HCT116 (cell line): ENCODE data around the gene PEAK1. TPM values are rescaled to one million over a fixed set of nuclear protein-coding genes. Genes with fewer than 3 reads are reported as not detected.

Source experiments
- ATAC-seq: fragments of 200-7000 bp; cut with Tn5 transposase; 2 replicates; pipeline ENCODE4 v1.9.1; 2020; ENCODE audit warnings: mild to moderate bottlenecking, moderate library complexity
- BruUV-seq: library from RNA; stranded (reverse); fragments of 400-500 nt; replicated peaks from 2 replicates; lab custom pipeline; 2021; lab: Mats Ljungman, UMichigan
- CTCF ChIA-PET: fragments of 300-600 bp; sonication (Branson Sonifier 250); formaldehyde crosslinking; loops from one replicate; lab custom pipeline; 2021; ENCODE audit warnings: antibody characterized with exemption; lab: Charles Lee
- POLR2A ChIA-PET: fragments of 300-600, 350-600 bp; sonication (Branson Sonifier 250); formaldehyde crosslinking; loops from one replicate; lab custom pipeline; 2021; ENCODE audit warnings: antibody characterized with exemption; lab: Charles Lee
- RAD21 ChIA-PET, 2 experiments: fragments of 300-600 bp; sonication (Branson Sonifier 250); formaldehyde crosslinking; loops; one replicate each; lab custom pipeline; 2023; ENCODE audit warnings: low total read pairs in 2 of 2; ENCODE audit not compliant: uncharacterized antibody in 2 of 2, unreplicated experiment in 2 of 2, low non-redundant PET in 1 of 2; lab: Charles Lee
- DNase-seq: peaks from one replicate; pipeline ENCODE4 v3.0.0-alpha.2; 2010; ENCODE audit warnings: low read depth, low spot score
- H2AFZ ChIP-seq: fragments of 200-600 bp; shearing (Covaris generic), sonication (generic); 2 replicates; pipeline ENCODE4 v1.6.1; 2017; ENCODE audit warnings: low read depth, mixed run types, mixed read lengths, antibody characterized with exemption, low read length; ENCODE audit not compliant: poor library complexity, severe bottlenecking
- H3K27ac ChIP-seq: 2 replicates; pipeline ENCODE4 v1.5.1; 2012; ENCODE audit warnings: low read depth, low read length
- H3K27me3 ChIP-seq: fragments of 200-600 bp; sonication (generic); 2 replicates; pipeline ENCODE4 v1.6.1; 2016; ENCODE audit warnings: mixed run types, low read length, mixed read lengths; ENCODE audit not compliant: insufficient read depth
- H3K36me3 ChIP-seq, 2 experiments: fragments of 200-500 bp in 1 of 2; fragments of 200-600 bp in 1 of 2; sonication (Bioruptor generic) in 1 of 2; sonication (generic) in 1 of 2; 2 replicates each; pipeline versions ENCODE4 v1.5.1 to v1.6.1; 2014 to 2016; ENCODE audit warnings: low read length in 2 of 2, inconsistent platforms in 1 of 2, mixed read lengths in 1 of 2, mixed run types in 1 of 2; ENCODE audit not compliant: insufficient read depth in 2 of 2, control insufficient read depth in 1 of 2
- H3K4me1 ChIP-seq, 2 experiments: fragments of 200-600 bp in 1 of 2; sonication (generic) in 1 of 2; 2 replicates each; pipeline versions ENCODE4 v1.5.1 to v1.6.1; 2012 to 2017; ENCODE audit warnings: low read length in 2 of 2, inconsistent platforms in 1 of 2, mild to moderate bottlenecking in 1 of 2, mixed read lengths in 1 of 2, mixed run types in 1 of 2, moderate library complexity in 1 of 2; ENCODE audit not compliant: insufficient read depth in 2 of 2, control insufficient read depth in 1 of 2
- H3K4me2 ChIP-seq: fragments of 200-600 bp; sonication (generic); 2 replicates; pipeline ENCODE4 v1.6.1; 2017; ENCODE audit warnings: mixed run types, low read length, mixed read lengths
- H3K4me3 ChIP-seq, 2 experiments: fragments of 200-600 bp in 1 of 2; sonication (generic) in 1 of 2; replicated peaks in 1 of 2; 2 replicates each; pipeline ENCODE4 v1.5.1; 2011 to 2016; ENCODE audit warnings: low read length in 2 of 2, control low read depth in 1 of 2, low read depth in 1 of 2, mild to moderate bottlenecking in 1 of 2, mixed read lengths in 1 of 2, mixed run types in 1 of 2
- H3K79me2 ChIP-seq: fragments of 200-600 bp; sonication (generic); 2 replicates; pipeline ENCODE4 v1.6.1; 2017; ENCODE audit warnings: mild to moderate bottlenecking, mixed run types, low read length, moderate library complexity, mixed read lengths; ENCODE audit not compliant: insufficient read depth
- H3K9ac ChIP-seq: fragments of 200-600 bp; sonication (generic); 2 replicates; pipeline ENCODE4 v1.6.1; 2016; ENCODE audit warnings: low read length, mixed read lengths
- H3K9me2 ChIP-seq: fragments of 200-600 bp; sonication (generic), shearing (Covaris generic); 2 replicates; pipeline ENCODE4 v1.6.1; 2017; ENCODE audit warnings: mixed run types, mild to moderate bottlenecking, moderate library complexity; ENCODE audit not compliant: insufficient read depth
- H3K9me3 ChIP-seq, 2 experiments: fragments of 200-500 bp in 1 of 2; fragments of 200-600 bp in 1 of 2; sonication (Bioruptor generic) in 1 of 2; sonication (generic) in 1 of 2; 2 replicates each; pipeline ENCODE4 v1.6.1; 2014 to 2017; ENCODE audit warnings: low read length in 2 of 2, mixed read lengths in 2 of 2, inconsistent platforms in 1 of 2, low read depth in 1 of 2, mild to moderate bottlenecking in 1 of 2, mixed run types in 1 of 2, moderate library complexity in 1 of 2; ENCODE audit not compliant: control insufficient read depth in 1 of 2, insufficient read depth in 1 of 2
- H4K20me1 ChIP-seq: fragments of 200-600 bp; sonication (generic), shearing (Covaris generic); 2 replicates; pipeline ENCODE4 v1.6.1; 2017; ENCODE audit warnings: mixed run types, mild to moderate bottlenecking, moderate library complexity; ENCODE audit not compliant: insufficient read depth
- EGR1 ChIP-seq: IDR thresholded peaks from 2 replicates; pipeline ENCODE4 v1.6.1; 2012; ENCODE audit warnings: low read depth
- JUND ChIP-seq: IDR thresholded peaks from 2 replicates; pipeline ENCODE4 v1.6.1; 2012
- RAD21 ChIP-seq: IDR thresholded peaks from 2 replicates; pipeline ENCODE4 v1.6.1; 2012; ENCODE audit warnings: low read depth, mild to moderate bottlenecking
- SIN3A ChIP-seq: IDR thresholded peaks from 2 replicates; pipeline ENCODE4 v1.6.1; 2012; ENCODE audit warnings: low read depth
- SRF ChIP-seq: IDR thresholded peaks from 2 replicates; pipeline ENCODE4 v1.6.1; 2012; ENCODE audit warnings: low read depth
- ZFX ChIP-seq: fragments of 450-650 bp; IDR thresholded peaks from 2 replicates; pipeline ENCODE4 v1.6.1; 2017
- intact Hi-C: fragments of 100-400 bp; cut with micrococcal nuclease; formaldehyde crosslinking; loops from 2 replicates; pipeline ENCODE4 v1.10.0; 2022
- total RNA-seq: library from RNA; stranded (reverse); gene quantifications from one replicate; pipeline ENCODE4 v1.2.1, GENCODE V29; 2021; ENCODE audit not compliant: unreplicated experiment

PEAK1 gene
- total RNA-seq, 1 experiment from 2014 or later: 23.4 TPM

GRCh38 chr15:77361456-77361855 lies 58.4 kb downstream of the PEAK1 start:
- Histone ChIP-seq H3K4me3 (no peak overlapping the region), H3K79me2 (no peaks in the 10 kb centered on the region), H2AFZ (no peak overlapping the region), H3K27me3 (no peaks in the 10 kb centered on the region), H3K4me2 (no peak overlapping the region), H4K20me1 (no peaks in the 10 kb centered on the region), H3K9me3 (no peaks in the 10 kb centered on the region), H3K27ac (no peak overlapping the region), H3K4me1 (no peaks in the 10 kb centered on the region), H3K36me3 (no peaks in the 10 kb centered on the region), H3K9me2 (no peaks in the 10 kb centered on the region), H3K9ac (no peak overlapping the region)
- no peak for DNase-seq
- no peak for ATAC-seq
- RAD21 ChIA-PET: no interaction called here
- POLR2A ChIA-PET: no interaction called here
- CTCF ChIA-PET: no interaction called here
- intact Hi-C loops: no loop called here
- no TSS peak for BruUV-seq
- no peak for TF ChIP-seq SRF
- TF ChIP-seq SIN3A: no peak
- TF ChIP-seq RAD21: no peak
- no peak for TF ChIP-seq JUND
- TF ChIP-seq EGR1: no peak

- TF ChIP-seq ZFX (no peak), JUND (no peak)
- ATAC-seq (no peak), DNase-seq (no peak)
- no peaks in the 10 kb centered on the region for H3K27me3 ChIP-seq
- POLR2A ChIA-PET: no interaction called here
- H4K20me1 ChIP-seq: no peaks in the 10 kb centered on the region
- H3K4me1 ChIP-seq: peaks cover 0 to 7% of the 10 kb centered on the region in 2 experiments; a peak in 1 of 4 replicates
- CTCF ChIA-PET: no interaction called here
- H3K27ac ChIP-seq: no peak overlapping the region
- no peaks in the 10 kb centered on the region for H3K36me3 ChIP-seq
- H3K9me2 ChIP-seq: no peaks in the 10 kb centered on the region
- H3K9ac ChIP-seq: no peak overlapping the region
- H2AFZ ChIP-seq: no peak overlapping the region
- no peak overlapping the region for H3K4me2 ChIP-seq
- intact Hi-C loops: no loop called here
- H3K79me2 ChIP-seq: no peaks in the 10 kb centered on the region
- BruUV-seq: no TSS peak
- H3K9me3 ChIP-seq: no peaks in the 10 kb centered on the region
- RAD21 ChIA-PET: no interaction called here
- H3K4me3 ChIP-seq: no peak overlapping the region
Measured at GRCh38 chr15:77358545-77359240, 61.2 kb downstream of the PEAK1 start.
